ENCODE data around the gene BUB1B. TPM values are rescaled to one million over a fixed set of nuclear protein-coding genes. Genes with fewer than 3 reads are reported as not detected.

The BUB1B gene
- total RNA-seq, 2 donors from 2014 or later, result 2.5 to 8.2 TPM

DNA sequence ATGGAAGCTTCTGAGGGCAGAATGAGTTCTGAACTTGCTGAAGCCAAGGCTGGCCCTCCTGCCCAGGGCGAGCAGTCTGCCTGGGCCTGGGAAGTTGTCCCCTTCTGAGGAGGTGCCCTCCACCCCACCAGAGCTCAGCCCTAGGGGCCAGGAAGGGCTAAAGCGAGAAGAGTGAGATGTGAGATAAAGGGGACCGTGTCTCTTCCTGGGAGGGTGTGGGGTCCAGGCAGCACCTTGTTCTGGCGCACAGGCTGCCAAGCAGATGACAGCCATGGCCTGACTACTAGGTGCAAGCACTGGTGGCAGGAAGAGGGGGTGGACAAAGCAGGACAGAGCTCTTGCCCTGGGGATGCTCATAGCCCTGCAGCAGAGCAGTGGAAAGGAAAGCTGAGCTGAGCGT, 81.7 kb downstream of the BUB1B start:
- intact Hi-C loops (cut with DNase I), result no loop called here
- Histone ChIP-seq H3K27ac (no peak overlapping the region), H3K4me1 (replicated peaks) (peaks cover 4% of the 10 kb centered on the region), H3K9me3 (no peaks in the 10 kb centered on the region), H3K4me3 (no peak overlapping the region), H3K27me3 (replicated peaks; ENCODE audit: insufficient read depth) (no peaks in the 10 kb centered on the region), H3K36me3 (no peaks in the 10 kb centered on the region)
- TF ChIP-seq POLR2A (IDR thresholded peaks at IDR 0.05) (no peak), POLR2AphosphoS5 (IDR thresholded peaks at IDR 0.05) (no peak)
- TF ChIP-seq, protein P1, sequence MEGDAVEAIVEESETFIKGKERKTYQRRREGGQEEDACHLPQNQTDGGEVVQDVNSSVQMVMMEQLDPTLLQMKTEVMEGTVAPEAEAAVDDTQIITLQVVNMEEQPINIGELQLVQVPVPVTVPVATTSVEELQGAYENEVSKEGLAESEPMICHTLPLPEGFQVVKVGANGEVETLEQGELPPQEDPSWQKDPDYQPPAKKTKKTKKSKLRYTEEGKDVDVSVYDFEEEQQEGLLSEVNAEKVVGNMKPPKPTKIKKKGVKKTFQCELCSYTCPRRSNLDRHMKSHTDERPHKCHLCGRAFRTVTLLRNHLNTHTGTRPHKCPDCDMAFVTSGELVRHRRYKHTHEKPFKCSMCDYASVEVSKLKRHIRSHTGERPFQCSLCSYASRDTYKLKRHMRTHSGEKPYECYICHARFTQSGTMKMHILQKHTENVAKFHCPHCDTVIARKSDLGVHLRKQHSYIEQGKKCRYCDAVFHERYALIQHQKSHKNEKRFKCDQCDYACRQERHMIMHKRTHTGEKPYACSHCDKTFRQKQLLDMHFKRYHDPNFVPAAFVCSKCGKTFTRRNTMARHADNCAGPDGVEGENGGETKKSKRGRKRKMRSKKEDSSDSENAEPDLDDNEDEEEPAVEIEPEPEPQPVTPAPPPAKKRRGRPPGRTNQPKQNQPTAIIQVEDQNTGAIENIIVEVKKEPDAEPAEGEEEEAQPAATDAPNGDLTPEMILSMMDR (IDR thresholded peaks at IDR 0.05), result no peak
- no peak for DNase-seq (ENCODE audit: low spot score)
- WGBS, result 87% methylated on average over 5 of the region's 5 CpGs

DNA sequence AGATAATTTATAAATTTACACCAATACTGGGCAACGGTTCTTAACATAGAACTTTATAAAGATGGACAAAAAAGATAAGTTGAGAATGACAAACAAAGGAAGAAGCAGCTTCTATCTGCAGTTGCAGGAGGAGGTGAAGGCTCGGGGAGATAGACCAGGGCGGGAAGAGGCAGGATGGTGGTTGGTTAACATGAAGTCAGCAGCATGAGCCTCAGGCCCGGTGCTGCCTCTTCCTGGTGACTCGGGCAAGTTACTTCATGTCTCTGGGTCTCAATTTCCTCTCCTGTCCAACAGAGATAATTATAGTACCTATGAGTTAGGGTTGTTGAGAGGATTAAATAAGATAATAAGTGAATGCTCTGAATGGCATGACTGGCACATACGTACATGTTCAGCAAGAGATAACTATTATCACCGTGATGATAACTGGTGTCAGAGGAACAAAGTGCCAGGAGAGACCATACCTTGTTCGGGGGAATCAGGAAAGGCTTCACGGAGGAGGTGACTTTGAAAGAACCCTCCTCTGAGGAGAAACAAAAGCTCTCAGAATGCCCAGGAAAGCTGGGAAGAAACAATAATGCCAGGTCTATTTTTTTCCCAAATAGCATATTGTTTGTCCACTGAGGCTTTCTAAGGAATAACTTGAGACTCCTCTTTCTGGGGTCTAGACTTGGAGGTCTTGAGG, 82.4 kb downstream of the BUB1B start:
- peaks cover 4% of the 10 kb centered on the region for H3K4me1 ChIP-seq (replicated peaks)
- intact Hi-C loops (cut with DNase I), result no loop called here
- H3K27me3 ChIP-seq (replicated peaks; ENCODE audit: insufficient read depth), result no peaks in the 10 kb centered on the region
- 64% methylated on average over 9 of the region's 9 CpGs for WGBS
- no peak overlapping the region for H3K27ac ChIP-seq
- no peak overlapping the region for H3K4me3 ChIP-seq
- no peaks in the 10 kb centered on the region for H3K36me3 ChIP-seq
- no peak for DNase-seq (ENCODE audit: low spot score)
- TF ChIP-seq POLR2A (IDR thresholded peaks at IDR 0.05) (no peak), POLR2AphosphoS5 (IDR thresholded peaks at IDR 0.05) (no peak)
- TF ChIP-seq, protein P1 (IDR thresholded peaks at IDR 0.05), result no peak
- H3K9me3 ChIP-seq, result no peaks in the 10 kb centered on the region

DNA sequence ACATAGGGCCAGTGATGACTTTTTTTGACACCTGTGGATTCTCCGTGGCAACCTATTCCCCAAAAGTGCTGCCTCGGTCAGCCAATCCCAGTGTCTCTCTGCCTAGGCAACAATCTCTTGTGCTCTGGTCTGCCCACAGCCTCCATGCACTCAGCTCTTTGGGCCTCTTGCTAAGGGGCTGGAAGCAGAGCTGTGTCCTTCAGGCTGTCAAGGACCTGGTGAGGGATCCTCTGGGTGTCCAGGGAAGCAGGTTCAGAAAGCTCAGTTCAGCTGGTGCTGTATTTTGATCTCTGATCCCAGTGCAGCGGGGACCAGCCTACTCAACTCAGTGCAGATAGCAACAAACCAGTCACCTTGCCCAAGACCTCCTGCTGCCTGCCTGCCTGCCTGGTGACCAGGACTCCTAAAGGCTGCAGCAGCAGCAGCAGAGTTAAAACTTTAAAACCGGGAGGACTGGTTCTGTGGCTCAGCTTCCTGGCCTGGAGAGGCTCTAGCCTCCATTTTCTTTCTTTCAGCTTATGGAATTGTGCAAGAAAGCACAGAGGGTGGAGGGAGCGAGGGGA, 84.2 kb downstream of the BUB1B start:
- Histone ChIP-seq H3K27me3 (replicated peaks; ENCODE audit: insufficient read depth) (no peaks in the 10 kb centered on the region), H3K4me1 (replicated peaks) (peaks cover 8% of the 10 kb centered on the region), H3K36me3 (no peaks in the 10 kb centered on the region), H3K27ac (no peak overlapping the region), H3K9me3 (no peaks in the 10 kb centered on the region), H3K4me3 (no peak overlapping the region)
- TF ChIP-seq POLR2AphosphoS5 (IDR thresholded peaks at IDR 0.05) (peak; percentile 68), POLR2A (IDR thresholded peaks at IDR 0.05) (no peak)
- peak; percentile 63 for DNase-seq (ENCODE audit: low spot score)
- WGBS, result 61% methylated on average over 5 of the region's 5 CpGs
- intact Hi-C loops (cut with DNase I), result no loop called here

DNA sequence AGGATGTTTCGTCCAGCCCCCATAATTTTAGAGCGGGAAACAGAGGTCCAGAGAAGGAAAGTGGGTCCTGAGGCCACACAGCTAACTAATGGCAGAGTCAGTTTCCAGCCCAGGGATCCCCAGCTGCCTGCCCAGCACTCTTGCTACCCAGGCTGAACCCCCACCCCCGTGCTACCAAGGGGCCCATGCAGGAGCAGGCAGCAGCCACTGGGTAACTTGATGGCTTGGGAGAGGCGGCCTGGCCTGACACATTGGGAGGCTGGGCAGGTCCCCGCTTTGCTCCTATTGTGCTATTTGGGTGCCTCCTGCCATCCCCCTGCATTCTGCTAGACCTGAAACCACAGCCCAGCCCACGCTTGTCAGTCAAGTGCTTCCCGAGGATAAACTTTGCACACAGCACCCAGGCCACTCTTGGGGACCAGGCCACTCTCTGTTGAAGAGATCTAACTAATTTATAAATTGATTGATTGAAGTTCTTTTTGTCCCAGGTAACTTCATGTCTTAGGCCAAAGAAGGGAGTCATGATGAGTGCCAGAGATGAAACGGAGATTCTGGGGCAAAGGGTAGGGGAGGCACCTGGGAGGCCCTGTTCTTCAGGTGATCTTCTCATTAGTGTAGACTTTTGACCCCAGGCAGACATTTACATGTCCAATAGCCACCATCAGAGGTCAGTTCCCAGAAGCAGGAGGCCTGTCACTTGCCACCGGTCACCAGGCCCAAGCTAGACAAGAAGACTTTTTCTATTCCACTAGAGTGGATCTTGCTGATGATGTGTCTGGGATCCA, 85.0 kb downstream of the BUB1B start:
- Histone ChIP-seq H3K9me3 (no peaks in the 10 kb centered on the region), H3K36me3 (no peaks in the 10 kb centered on the region), H3K27ac (no peak overlapping the region), H3K4me3 (no peak overlapping the region), H3K4me1 (replicated peaks) (peaks cover 8% of the 10 kb centered on the region), H3K27me3 (replicated peaks; ENCODE audit: insufficient read depth) (no peaks in the 10 kb centered on the region)
- WGBS, result 86% methylated on average over 9 of the region's 9 CpGs
- DNase-seq (ENCODE audit: low spot score), result no peak
- intact Hi-C loops (cut with DNase I), result no loop called here
- TF ChIP-seq, protein P1 (IDR thresholded peaks at IDR 0.05), result no peak
- TF ChIP-seq POLR2AphosphoS5 (IDR thresholded peaks at IDR 0.05) (no peak), POLR2A (IDR thresholded peaks at IDR 0.05) (no peak)

DNA sequence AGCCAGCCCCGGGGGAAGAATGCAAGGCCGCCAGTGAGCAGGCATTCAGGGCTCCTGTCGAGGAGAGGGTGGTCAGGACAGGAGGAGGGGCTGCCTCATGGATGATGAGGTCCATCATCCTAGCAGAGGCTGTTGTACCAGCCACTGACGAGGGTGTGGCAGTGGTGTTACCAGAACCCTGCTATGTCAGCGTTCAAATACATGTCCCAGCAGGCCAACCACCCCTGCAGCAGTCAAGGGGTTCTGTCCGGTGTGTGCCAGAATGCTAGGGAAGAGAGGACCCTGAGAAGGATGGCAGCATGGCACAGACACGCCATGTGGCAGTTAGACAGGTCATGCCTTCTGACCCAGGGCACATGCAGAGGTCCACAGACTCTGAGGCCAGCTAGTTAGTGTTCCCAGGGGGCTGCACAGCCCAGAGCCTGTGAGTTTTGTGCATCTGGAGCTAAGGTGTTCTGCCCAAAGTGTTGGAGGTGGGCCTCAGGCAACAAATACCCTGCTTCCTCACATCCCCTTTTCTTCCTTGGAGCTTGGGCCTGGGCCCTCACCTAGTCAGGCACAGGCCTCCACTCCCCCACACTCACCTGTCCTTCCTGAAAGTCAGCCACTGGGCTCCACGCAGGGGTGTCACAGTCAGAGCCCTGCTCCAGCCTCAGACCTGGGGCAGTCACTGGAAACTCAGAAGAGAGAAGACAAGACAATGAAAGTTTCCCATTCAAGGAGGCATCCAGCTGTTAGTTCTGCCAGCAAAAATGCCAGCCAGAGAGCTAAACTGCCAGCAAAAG, 85.8 kb downstream of the BUB1B start:
- Histone ChIP-seq H3K4me1 (replicated peaks) (peaks cover 8% of the 10 kb centered on the region), H3K36me3 (no peaks in the 10 kb centered on the region), H3K27ac (no peak overlapping the region), H3K4me3 (no peak overlapping the region), H3K27me3 (replicated peaks; ENCODE audit: insufficient read depth) (no peaks in the 10 kb centered on the region), H3K9me3 (no peaks in the 10 kb centered on the region)
- 72% methylated on average over 8 of the region's 8 CpGs for WGBS
- intact Hi-C loops (cut with DNase I), result no loop called here
- no peak for DNase-seq (ENCODE audit: low spot score)
- TF ChIP-seq POLR2A (IDR thresholded peaks at IDR 0.05), result no peak
- no peak for TF ChIP-seq POLR2AphosphoS5 (IDR thresholded peaks at IDR 0.05)
- TF ChIP-seq, protein P1 (IDR thresholded peaks at IDR 0.05), result no peak

Measured in prostate gland (tissue), 2 donors.